T-helper 2 cell treated with Interferon-gamma antibody and Interleukin-4, amounts not matched to agents 5 μg/mL and 100 μg/mL, for 36 hours (primary cell): ENCODE measurements around the gene TRRAP.

ENCODE experiments used
- DNase-seq: peaks from one replicate; pipeline ENCODE4 v3.0.0; 2021; ENCODE audit warnings: low spot score
- H3K27ac Mint-ChIP-seq: one replicate; pipeline ENCODE4 v1.8.0; 2021; ENCODE audit warnings: mild to moderate bottlenecking, mixed read lengths
- H3K27me3 Mint-ChIP-seq: one replicate; pipeline ENCODE4 v1.8.0; 2021; ENCODE audit warnings: low read depth, mixed read lengths
- H3K36me3 Mint-ChIP-seq: one replicate; pipeline ENCODE4 v1.8.0; 2021; ENCODE audit warnings: low read depth, mixed read lengths
- H3K4me1 Mint-ChIP-seq: one replicate; pipeline ENCODE4 v1.8.0; 2021; ENCODE audit warnings: low read depth, mixed read lengths
- H3K4me3 Mint-ChIP-seq: one replicate; pipeline ENCODE4 v1.8.0; 2022; ENCODE audit warnings: mild to moderate bottlenecking, moderate library complexity, mixed read lengths
- H3K9me3 Mint-ChIP-seq: one replicate; pipeline ENCODE4 v1.8.0; 2021; ENCODE audit warnings: mixed read lengths

TRRAP gene

GRCh38 chr7:98927125-98927524 is 48.8 kb downstream of the TRRAP start:
- Mint-ChIP-seq H3K27ac (no peak overlapping the region), H3K9me3 (no peaks in the 10 kb centered on the region), H3K36me3 (peaks cover 60% of the 10 kb centered on the region), H3K27me3 (no peaks in the 10 kb centered on the region), H3K4me3 (no peak overlapping the region), H3K4me1 (no peaks in the 10 kb centered on the region)
- DNase-seq: no peak

GRCh38 chr7:98930464-98930863 is 52.1 kb downstream of the TRRAP start:
- H3K36me3 Mint-ChIP-seq: peaks cover 61% of the 10 kb centered on the region
- no peak overlapping the region for H3K27ac Mint-ChIP-seq

GRCh38 chr7:98930921-98931320 is 52.6 kb downstream of the TRRAP start:
- no peaks in the 10 kb centered on the region for H3K9me3 Mint-ChIP-seq

More at GRCh38 chr7:98930464-98930863, 52.1 kb downstream of the TRRAP start:
- Mint-ChIP-seq H3K4me1 (no peaks in the 10 kb centered on the region), H3K27me3 (no peaks in the 10 kb centered on the region), H3K4me3 (no peak overlapping the region), H3K9me3 (no peaks in the 10 kb centered on the region)
- DNase-seq: no peak

GRCh38 chr7:98933321-98933720 is 55.0 kb downstream of the TRRAP start:
- peaks cover 58% of the 10 kb centered on the region for H3K36me3 Mint-ChIP-seq
- H3K4me3 Mint-ChIP-seq: no peak overlapping the region
- H3K4me1 Mint-ChIP-seq: no peaks in the 10 kb centered on the region
- DNase-seq: no peak
- H3K27ac Mint-ChIP-seq: no peak overlapping the region
- H3K27me3 Mint-ChIP-seq: no peaks in the 10 kb centered on the region
- H3K9me3 Mint-ChIP-seq: no peaks in the 10 kb centered on the region

More at GRCh38 chr7:98930921-98931320, 52.6 kb downstream of the TRRAP start:
- no peak for DNase-seq
- no peak overlapping the region for H3K4me3 Mint-ChIP-seq
- H3K27me3 Mint-ChIP-seq: no peaks in the 10 kb centered on the region
- H3K4me1 Mint-ChIP-seq: no peaks in the 10 kb centered on the region
- no peak overlapping the region for H3K27ac Mint-ChIP-seq
- peaks cover 61% of the 10 kb centered on the region for H3K36me3 Mint-ChIP-seq

GRCh38 chr7:98934267-98934666 is 55.9 kb downstream of the TRRAP start:
- no peak for DNase-seq
- Mint-ChIP-seq H3K36me3 (peaks cover 64% of the 10 kb centered on the region), H3K9me3 (no peaks in the 10 kb centered on the region), H3K27me3 (no peaks in the 10 kb centered on the region), H3K4me3 (no peak overlapping the region), H3K4me1 (no peaks in the 10 kb centered on the region), H3K27ac (no peak overlapping the region)

GRCh38 chr7:98935811-98936210 is 57.5 kb downstream of the TRRAP start:
- Mint-ChIP-seq H3K4me3 (no peak overlapping the region), H3K36me3 (peaks cover 64% of the 10 kb centered on the region), H3K9me3 (no peaks in the 10 kb centered on the region), H3K4me1 (no peaks in the 10 kb centered on the region), H3K27ac (no peak overlapping the region), H3K27me3 (no peaks in the 10 kb centered on the region)
- no peak for DNase-seq

GRCh38 chr7:98943336-98943735 is 65.0 kb downstream of the TRRAP start:
- Mint-ChIP-seq H3K4me1 (no peaks in the 10 kb centered on the region), H3K4me3 (no peak overlapping the region), H3K27me3 (no peaks in the 10 kb centered on the region), H3K27ac (no peak overlapping the region), H3K9me3 (no peaks in the 10 kb centered on the region), H3K36me3 (peaks cover 54% of the 10 kb centered on the region)
- DNase-seq: no peak

GRCh38 chr7:98944386-98944785 is 66.1 kb downstream of the TRRAP start:
- H3K36me3 Mint-ChIP-seq: peaks cover 52% of the 10 kb centered on the region
- no peak overlapping the region for H3K27ac Mint-ChIP-seq
- no peak for DNase-seq
- no peaks in the 10 kb centered on the region for H3K9me3 Mint-ChIP-seq
- H3K27me3 Mint-ChIP-seq: no peaks in the 10 kb centered on the region
- no peak overlapping the region for H3K4me3 Mint-ChIP-seq
- H3K4me1 Mint-ChIP-seq: no peaks in the 10 kb centered on the region

GRCh38 chr7:98945852-98946251 is 67.5 kb downstream of the TRRAP start:
- Mint-ChIP-seq H3K36me3 (peaks cover 60% of the 10 kb centered on the region), H3K27ac (no peak overlapping the region), H3K4me1 (no peaks in the 10 kb centered on the region), H3K4me3 (no peak overlapping the region), H3K27me3 (no peaks in the 10 kb centered on the region), H3K9me3 (no peaks in the 10 kb centered on the region)
- no peak for DNase-seq

- no peak for DNase-seq
- Mint-ChIP-seq H3K4me3 (no peak overlapping the region), H3K27me3 (no peaks in the 10 kb centered on the region), H3K9me3 (no peaks in the 10 kb centered on the region), H3K4me1 (no peaks in the 10 kb centered on the region), H3K36me3 (peaks cover 60% of the 10 kb centered on the region), H3K27ac (no peak overlapping the region)
Measured at GRCh38 chr7:98946389-98946788, 68.1 kb downstream of the TRRAP start.

- Mint-ChIP-seq H3K27ac (no peak overlapping the region), H3K4me3 (no peak overlapping the region), H3K4me1 (no peaks in the 10 kb centered on the region), H3K36me3 (peaks cover 74% of the 10 kb centered on the region), H3K27me3 (no peaks in the 10 kb centered on the region), H3K9me3 (no peaks in the 10 kb centered on the region)
- DNase-seq: no peak
Measured at GRCh38 chr7:98949336-98950044, 71.2 kb downstream of the TRRAP start.

GRCh38 chr7:98955992-98956391 is 77.7 kb downstream of the TRRAP start:
- no peak overlapping the region for H3K27ac Mint-ChIP-seq
- H3K4me1 Mint-ChIP-seq: no peaks in the 10 kb centered on the region
- H3K4me3 Mint-ChIP-seq: no peak overlapping the region
- DNase-seq: no peak
- H3K9me3 Mint-ChIP-seq: no peaks in the 10 kb centered on the region
- H3K36me3 Mint-ChIP-seq: peaks cover 83% of the 10 kb centered on the region
- H3K27me3 Mint-ChIP-seq: no peaks in the 10 kb centered on the region

GRCh38 chr7:98956469-98956868 is 78.1 kb downstream of the TRRAP start:
- H3K4me1 Mint-ChIP-seq: no peaks in the 10 kb centered on the region
- H3K4me3 Mint-ChIP-seq: no peak overlapping the region
- DNase-seq: no peak
- H3K36me3 Mint-ChIP-seq: peaks cover 83% of the 10 kb centered on the region
- no peaks in the 10 kb centered on the region for H3K27me3 Mint-ChIP-seq
- H3K9me3 Mint-ChIP-seq: no peaks in the 10 kb centered on the region
- no peak overlapping the region for H3K27ac Mint-ChIP-seq

- Mint-ChIP-seq H3K36me3 (peaks cover 79% of the 10 kb centered on the region), H3K27me3 (no peaks in the 10 kb centered on the region), H3K9me3 (no peaks in the 10 kb centered on the region), H3K4me1 (no peaks in the 10 kb centered on the region), H3K27ac (no peak overlapping the region), H3K4me3 (no peak overlapping the region)
- DNase-seq: no peak
Measured at GRCh38 chr7:98956937-98957336, 78.6 kb downstream of the TRRAP start.

GRCh38 chr7:98957766-98958165 is 79.4 kb downstream of the TRRAP start:
- Mint-ChIP-seq H3K4me1 (no peaks in the 10 kb centered on the region), H3K4me3 (no peak overlapping the region), H3K36me3 (peaks cover 78% of the 10 kb centered on the region), H3K9me3 (no peaks in the 10 kb centered on the region), H3K27ac (no peak overlapping the region), H3K27me3 (no peaks in the 10 kb centered on the region)
- no peak for DNase-seq
